Measurements from ENCODE around the gene SLC22A4. TPM values are rescaled to one million over a fixed set of nuclear protein-coding genes. Genes with fewer than 3 reads are reported as not detected.

The SLC22A4 gene
- polyA plus RNA-seq, 2 of the 4 experiments (the other 2 are of a cell fraction): 3.2 to 4.6 TPM

DNA sequence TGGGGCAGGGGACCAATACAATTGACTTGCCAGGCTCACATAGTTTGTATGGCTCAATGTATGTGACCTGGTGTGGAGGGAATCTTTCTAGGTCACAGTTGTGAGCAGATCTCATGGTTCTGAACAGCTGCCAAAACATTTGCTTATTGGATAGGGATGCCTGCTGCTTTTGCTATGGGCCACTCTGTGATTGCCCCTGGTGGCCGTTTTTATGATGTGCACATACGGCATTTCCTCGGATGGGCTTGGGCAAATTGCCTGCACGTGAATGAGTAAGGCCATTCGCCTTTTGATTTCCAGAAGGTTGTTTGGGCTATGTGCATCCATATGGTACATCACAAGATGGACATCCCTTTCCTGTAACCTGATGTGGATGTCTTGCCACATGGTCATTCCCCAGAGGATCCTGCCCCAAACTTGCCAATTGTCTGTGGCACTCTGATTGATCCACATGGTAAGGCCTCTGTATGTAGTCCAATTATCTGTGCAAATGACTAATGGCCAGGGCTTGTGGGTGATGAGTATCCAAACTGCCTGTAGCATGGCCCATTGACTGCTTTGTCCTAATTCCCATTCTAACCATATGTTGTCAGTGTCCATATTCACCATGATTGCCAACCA, 10.7 kb upstream of the SLC22A4 start:
- no peak for TF ChIP-seq CEBPB (IDR thresholded peaks at IDR 0.05)
- TF ChIP-seq, protein P1, sequence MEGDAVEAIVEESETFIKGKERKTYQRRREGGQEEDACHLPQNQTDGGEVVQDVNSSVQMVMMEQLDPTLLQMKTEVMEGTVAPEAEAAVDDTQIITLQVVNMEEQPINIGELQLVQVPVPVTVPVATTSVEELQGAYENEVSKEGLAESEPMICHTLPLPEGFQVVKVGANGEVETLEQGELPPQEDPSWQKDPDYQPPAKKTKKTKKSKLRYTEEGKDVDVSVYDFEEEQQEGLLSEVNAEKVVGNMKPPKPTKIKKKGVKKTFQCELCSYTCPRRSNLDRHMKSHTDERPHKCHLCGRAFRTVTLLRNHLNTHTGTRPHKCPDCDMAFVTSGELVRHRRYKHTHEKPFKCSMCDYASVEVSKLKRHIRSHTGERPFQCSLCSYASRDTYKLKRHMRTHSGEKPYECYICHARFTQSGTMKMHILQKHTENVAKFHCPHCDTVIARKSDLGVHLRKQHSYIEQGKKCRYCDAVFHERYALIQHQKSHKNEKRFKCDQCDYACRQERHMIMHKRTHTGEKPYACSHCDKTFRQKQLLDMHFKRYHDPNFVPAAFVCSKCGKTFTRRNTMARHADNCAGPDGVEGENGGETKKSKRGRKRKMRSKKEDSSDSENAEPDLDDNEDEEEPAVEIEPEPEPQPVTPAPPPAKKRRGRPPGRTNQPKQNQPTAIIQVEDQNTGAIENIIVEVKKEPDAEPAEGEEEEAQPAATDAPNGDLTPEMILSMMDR (IDR thresholded peaks at IDR 0.05): peak; percentile 21; the same call in 2 of the 3 replicates
- TF ChIP-seq MAFK (IDR thresholded peaks at IDR 0.05; ENCODE audit: partially characterized antibody): peak; percentile 48
- no peak for TF ChIP-seq CBX8 (IDR thresholded peaks at IDR 0.05)
- peak in 1 of 2 experiments; percentile 32; a peak in 1 of 5 replicates for TF ChIP-seq RAD21 (conservative IDR thresholded peaks at IDR 0.05 in 1 of 2, IDR thresholded peaks at IDR 0.05 in 1 of 2)
- H3K27ac ChIP-seq: no peak overlapping the region
- DNase-seq (ENCODE audit: low read depth in 1 of 2, low spot score in 1 of 2): peak; percentile 43 to 57
- peak; percentile 48 to 87; a peak in 4 of 6 replicates for ATAC-seq
- CTCF ChIA-PET: interaction anchor here (0.9 to 3.2 kb wide), 4 partner anchors 9 to 83 kb away, joined by 3 to 26 read pairs (median 4); no protein-coding TSS in a partner anchor
- POLR2A ChIA-PET: interaction anchor here (1.0 kb wide), 1 partner anchor 10 kb away, joined by 3 read pairs; no protein-coding TSS in a partner anchor
- H3K9me3 ChIP-seq: no peaks in the 10 kb centered on the region
- no peaks in the 10 kb centered on the region for H3K4me1 ChIP-seq
- no peak overlapping the region for H3K4me2 ChIP-seq
- no peak overlapping the region for H3K4me3 ChIP-seq
- FAIRE-seq: no peak
- 49% methylated on average over 5 of the region's 5 CpGs for WGBS (ENCODE audit: missing lambda C conversion rate)

DNA sequence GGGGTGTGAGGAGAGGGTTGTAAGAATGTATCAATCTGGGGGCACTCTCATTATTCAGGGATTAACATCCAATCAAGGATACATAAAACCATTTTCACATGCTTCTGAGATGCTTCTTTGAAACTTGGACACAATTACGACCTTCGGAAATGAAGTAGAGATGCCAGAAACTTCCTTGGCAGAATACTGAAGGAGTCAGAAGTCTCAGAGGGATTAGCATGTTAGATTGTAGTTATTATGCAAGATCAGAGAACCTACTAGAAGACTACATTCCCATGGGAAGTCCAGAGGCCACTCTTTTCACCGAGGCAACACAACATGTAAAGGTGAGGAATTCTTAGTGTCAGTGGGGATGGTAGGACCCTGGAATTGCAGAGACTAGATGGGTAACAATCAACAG, 5.1 kb upstream of the SLC22A4 start:
- Histone ChIP-seq H3K27ac (no peak overlapping the region), H3K9me3 (no peaks in the 10 kb centered on the region), H3K4me1 (peaks cover 11% of the 10 kb centered on the region), H3K4me3 (no peak overlapping the region), H3K4me2 (no peak overlapping the region)
- FAIRE-seq: no peak
- ChIA-PET CTCF (interaction anchor here (1.3 to 4.9 kb wide), 2 partner anchors 17 to 51 kb away, joined by 6 to 27 read pairs; no protein-coding TSS in a partner anchor), POLR2A (no interaction called here)
- no peak for ATAC-seq
- WGBS (ENCODE audit: missing lambda C conversion rate): 92% methylated on average over 3 of the region's 3 CpGs
- DNase-seq (ENCODE audit: low read depth in 1 of 2, low spot score in 1 of 2): no peak
- TF ChIP-seq MAZ (IDR thresholded peaks at IDR 0.05; ENCODE audit: borderline replicate concordance, low read depth, low read length) (no peak), POLR2A (IDR thresholded peaks at IDR 0.05; ENCODE audit: low read length) (no peak), EHF (CRISPR knock-in tag; IDR thresholded peaks at IDR 0.05) (no peak), NPAS2 (CRISPR knock-in tag; IDR thresholded peaks at IDR 0.05; ENCODE audit: borderline replicate concordance) (no peak), JUNB (IDR thresholded peaks at IDR 0.05) (no peak), HEYL (CRISPR knock-in tag; IDR thresholded peaks at IDR 0.05) (no peak), PHF8 (IDR thresholded peaks at IDR 0.05; ENCODE audit: borderline replicate concordance, low read depth) (no peak)
- TF ChIP-seq, protein P1 (IDR thresholded peaks at IDR 0.05): no peak
- TF ChIP-seq, protein P2, sequence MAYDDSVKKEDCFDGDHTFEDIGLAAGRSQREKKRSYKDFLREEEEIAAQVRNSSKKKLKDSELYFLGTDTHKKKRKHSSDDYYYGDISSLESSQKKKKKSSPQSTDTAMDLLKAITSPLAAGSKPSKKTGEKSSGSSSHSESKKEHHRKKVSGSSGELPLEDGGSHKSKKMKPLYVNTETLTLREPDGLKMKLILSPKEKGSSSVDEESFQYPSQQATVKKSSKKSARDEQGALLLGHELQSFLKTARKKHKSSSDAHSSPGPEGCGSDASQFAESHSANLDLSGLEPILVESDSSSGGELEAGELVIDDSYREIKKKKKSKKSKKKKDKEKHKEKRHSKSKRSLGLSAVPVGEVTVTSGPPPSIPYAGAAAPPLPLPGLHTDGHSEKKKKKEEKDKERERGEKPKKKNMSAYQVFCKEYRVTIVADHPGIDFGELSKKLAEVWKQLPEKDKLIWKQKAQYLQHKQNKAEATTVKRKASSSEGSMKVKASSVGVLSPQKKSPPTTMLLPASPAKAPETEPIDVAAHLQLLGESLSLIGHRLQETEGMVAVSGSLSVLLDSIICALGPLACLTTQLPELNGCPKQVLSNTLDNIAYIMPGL (CRISPR knock-in tag; IDR thresholded peaks at IDR 0.05; ENCODE audit: borderline replicate concordance): no peak

DNA sequence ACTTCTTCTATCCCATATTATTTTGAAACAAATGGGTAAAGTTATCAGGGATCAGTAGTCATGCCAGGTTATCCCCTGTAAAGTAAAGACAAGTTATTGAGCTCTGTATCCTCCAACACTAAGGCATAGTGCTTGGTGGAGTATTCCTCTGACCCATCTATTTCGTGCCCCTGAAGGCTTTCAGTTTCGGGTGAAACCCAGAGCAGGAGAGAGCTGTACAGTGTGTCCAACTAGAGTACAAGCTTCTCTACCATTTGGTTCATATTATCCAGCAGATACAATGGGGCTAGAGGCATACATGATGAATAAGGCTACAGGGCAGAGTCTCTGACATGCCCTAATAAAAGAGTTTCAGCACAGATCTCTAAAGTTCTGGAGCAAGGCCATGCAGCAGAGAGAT, 3.2 kb upstream of the SLC22A4 start:
- DNase-seq (ENCODE audit: low read depth in 1 of 2, low spot score in 1 of 2): no peak
- Histone ChIP-seq H3K9me3 (no peaks in the 10 kb centered on the region), H3K4me3 (no peak overlapping the region), H3K4me1 (peaks cover 19% of the 10 kb centered on the region), H3K27ac (no peak overlapping the region), H3K4me2 (no peak overlapping the region)
- POLR2A ChIA-PET: no interaction called here
- WGBS (ENCODE audit: missing lambda C conversion rate): 82% methylated on average over 2 of the region's 2 CpGs
- CTCF ChIA-PET: interaction anchor here (0.6 to 1.6 kb wide), 7 partner anchors 8 to 390 kb away, joined by 3 to 13 read pairs (median 4); no protein-coding TSS in a partner anchor
- TF ChIP-seq, protein P3, sequence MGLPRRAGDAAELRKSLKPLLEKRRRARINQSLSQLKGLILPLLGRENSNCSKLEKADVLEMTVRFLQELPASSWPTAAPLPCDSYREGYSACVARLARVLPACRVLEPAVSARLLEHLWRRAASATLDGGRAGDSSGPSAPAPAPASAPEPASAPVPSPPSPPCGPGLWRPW (IDR thresholded peaks at IDR 0.05): no peak
- no peak for TF ChIP-seq CBX8 (IDR thresholded peaks at IDR 0.05)
- no peak for TF ChIP-seq EP300 (IDR thresholded peaks at IDR 0.05)
- TF ChIP-seq FOXS1 (CRISPR knock-in tag; IDR thresholded peaks at IDR 0.05): no peak
- no peak for TF ChIP-seq HEYL (CRISPR knock-in tag; IDR thresholded peaks at IDR 0.05)
- TF ChIP-seq FOSB (CRISPR knock-in tag; IDR thresholded peaks at IDR 0.05): no peak
- TF ChIP-seq, protein P4, sequence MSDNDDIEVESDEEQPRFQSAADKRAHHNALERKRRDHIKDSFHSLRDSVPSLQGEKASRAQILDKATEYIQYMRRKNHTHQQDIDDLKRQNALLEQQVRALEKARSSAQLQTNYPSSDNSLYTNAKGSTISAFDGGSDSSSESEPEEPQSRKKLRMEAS (IDR thresholded peaks at IDR 0.05): no peak
- ATAC-seq: no peak
- FAIRE-seq: no peak

All from A549 (cell line).